Activated naive CD4-positive, alpha-beta T cell treated with anti-CD3 and anti-CD28 coated beads for 36 hours (primary cell): ENCODE measurements around the gene ZNF511. TPM values are rescaled to one million over a fixed set of nuclear protein-coding genes. Genes with fewer than 3 reads are reported as not detected.
A peak's percentile ranks its signal among the peaks of the same experiment; 100 is the strongest.

ENCODE experiments used
- CTCF ChIA-PET: fragments of 350-600 bp; sonication (Branson Sonifier 250); formaldehyde crosslinking; loops from one replicate; lab custom pipeline; 2021; ENCODE audit warnings: antibody characterized with exemption; lab: Charles Lee
- DNase-seq: peaks from one replicate; pipeline ENCODE4 v3.0.0-alpha.2; 2020
- H3K27ac Mint-ChIP-seq: one replicate; pipeline ENCODE4 v1.8.0; 2021; ENCODE audit warnings: mild to moderate bottlenecking, mixed read lengths
- H3K27me3 Mint-ChIP-seq: one replicate; pipeline ENCODE4 v1.8.0; 2021; ENCODE audit warnings: low read depth, mixed read lengths
- H3K36me3 Mint-ChIP-seq: one replicate; pipeline ENCODE4 v1.8.0; 2021; ENCODE audit warnings: low read depth, mixed read lengths
- H3K4me1 Mint-ChIP-seq: one replicate; pipeline ENCODE4 v1.8.0; 2021; ENCODE audit warnings: low read depth, mixed read lengths
- H3K4me3 Mint-ChIP-seq: one replicate; pipeline ENCODE4 v1.8.0; 2021; ENCODE audit warnings: mild to moderate bottlenecking, moderate library complexity, mixed read lengths
- H3K9me3 Mint-ChIP-seq: one replicate; pipeline ENCODE4 v1.8.0; 2021; ENCODE audit warnings: mixed read lengths
- intact Hi-C: fragments of 100-400 bp; cut with micrococcal nuclease; formaldehyde crosslinking; loops from one replicate; pipeline ENCODE4 v1.15.1; 2023
- total RNA-seq, 2 experiments: library from RNA; stranded (reverse); gene quantifications; one replicate each; pipeline ENCODE4 v1.2.3, GENCODE V29; 2021

ZNF511 gene
- total RNA-seq, 2 experiments from 2014 or later, result 37.1 to 39.4 TPM

GRCh38 chr10:133355266-133355665, 46.6 kb downstream of the ZNF511 start:
- Mint-ChIP-seq H3K27me3 (no peaks in the 10 kb centered on the region), H3K27ac (no peak overlapping the region), H3K4me1 (peaks cover 3% of the 10 kb centered on the region), H3K4me3 (no peak overlapping the region), H3K36me3 (peaks cover 4% of the 10 kb centered on the region), H3K9me3 (no peaks in the 10 kb centered on the region)
- intact Hi-C loops, result no loop called here
- CTCF ChIA-PET, result interaction anchor here (1.1 kb wide), 1 partner anchor 26 kb away, joined by 4 read pairs; no protein-coding TSS in a partner anchor
- no peak for DNase-seq

GRCh38 chr10:133355991-133356390, 47.3 kb downstream of the ZNF511 start:
- Mint-ChIP-seq H3K4me1 (peaks cover 3% of the 10 kb centered on the region), H3K27me3 (no peaks in the 10 kb centered on the region), H3K27ac (no peak overlapping the region), H3K4me3 (peak overlapping the region; percentile 55), H3K9me3 (no peaks in the 10 kb centered on the region), H3K36me3 (peaks cover 4% of the 10 kb centered on the region)
- intact Hi-C loops, result no loop called here
- CTCF ChIA-PET, result interaction anchor here (0.8 to 1.1 kb wide), 2 partner anchors 26 kb away, joined by 3 to 4 read pairs; no protein-coding TSS in a partner anchor
- DNase-seq, result no peak

DNA sequence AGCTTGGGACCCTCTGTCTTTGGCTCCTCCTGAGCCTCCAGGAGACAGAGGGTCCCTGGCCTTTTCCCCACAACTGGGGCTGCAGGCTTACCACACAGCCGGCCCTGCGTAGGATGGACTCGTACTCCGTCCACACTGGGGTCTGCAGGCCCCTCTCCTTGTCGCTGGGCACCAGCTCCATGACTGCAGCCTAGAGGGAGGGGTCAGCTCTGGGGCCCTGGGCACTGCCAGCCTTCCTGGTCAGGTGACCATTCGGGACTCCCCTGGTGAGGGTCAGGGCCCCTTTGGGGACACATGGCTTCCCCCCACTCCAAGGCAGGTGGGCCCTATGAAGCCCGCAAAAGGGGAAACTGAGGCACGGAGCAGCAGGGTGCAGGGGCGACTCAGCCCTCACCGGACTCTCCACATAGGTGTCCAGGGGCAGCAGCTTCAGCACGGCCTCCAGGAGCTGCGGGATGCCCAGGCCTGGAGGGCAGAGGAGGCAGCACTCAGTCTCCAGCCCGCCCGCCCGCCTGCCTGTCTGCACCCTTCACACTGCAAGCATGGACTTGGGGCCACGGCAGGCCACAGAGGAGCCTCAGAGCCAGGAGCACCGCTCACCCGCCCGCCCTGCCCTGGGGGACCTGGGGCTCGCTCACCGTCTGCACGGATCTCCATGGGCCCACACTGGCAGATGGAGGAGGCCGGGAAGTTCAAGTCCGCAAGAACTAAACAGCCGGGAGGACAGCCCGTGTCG, 48.0 kb downstream of the ZNF511 start:
- Mint-ChIP-seq H3K4me3 (peak overlapping the region; percentile 77), H3K36me3 (peaks cover 4% of the 10 kb centered on the region), H3K4me1 (peaks cover 3% of the 10 kb centered on the region), H3K27ac (no peak overlapping the region), H3K9me3 (no peaks in the 10 kb centered on the region), H3K27me3 (no peaks in the 10 kb centered on the region)
- CTCF ChIA-PET, result interaction anchor here (0.8 kb wide), 1 partner anchor 27 kb away, joined by 3 read pairs; no protein-coding TSS in a partner anchor
- no peak for DNase-seq
- intact Hi-C loops, result loop anchor here (1.0 kb wide), 4 partner anchors 17 to 38 kb away; partner anchors contain the start of genes ECHS1, MTG1 and PAOX

- peaks cover 4% of the 10 kb centered on the region for H3K36me3 Mint-ChIP-seq
- intact Hi-C loops, result loop anchor here (1.0 kb wide), 5 partner anchors 16 to 95 kb away; partner anchors contain the start of genes ECHS1, MTG1 and PAOX
- no peak within 1 kb of the TSS for H3K27ac Mint-ChIP-seq
- H3K27me3 Mint-ChIP-seq, result no peaks in the 10 kb centered on the region
- CTCF ChIA-PET, result no interaction called here
- peaks cover 3% of the 10 kb centered on the region for H3K4me1 Mint-ChIP-seq
- no peaks in the 10 kb centered on the region for H3K9me3 Mint-ChIP-seq
- peak within 1 kb of the TSS; percentile 77 for H3K4me3 Mint-ChIP-seq
- peak; percentile 75 for DNase-seq
Measured at GRCh38 chr10:133357285-133358161, 48.8 kb downstream of the ZNF511 start, which contains the start of gene FUOM. TSS of gene FUOM (minus strand) at chr10:133358019. CDS start at chr10:133358007, 12 bp downstream.

DNA sequence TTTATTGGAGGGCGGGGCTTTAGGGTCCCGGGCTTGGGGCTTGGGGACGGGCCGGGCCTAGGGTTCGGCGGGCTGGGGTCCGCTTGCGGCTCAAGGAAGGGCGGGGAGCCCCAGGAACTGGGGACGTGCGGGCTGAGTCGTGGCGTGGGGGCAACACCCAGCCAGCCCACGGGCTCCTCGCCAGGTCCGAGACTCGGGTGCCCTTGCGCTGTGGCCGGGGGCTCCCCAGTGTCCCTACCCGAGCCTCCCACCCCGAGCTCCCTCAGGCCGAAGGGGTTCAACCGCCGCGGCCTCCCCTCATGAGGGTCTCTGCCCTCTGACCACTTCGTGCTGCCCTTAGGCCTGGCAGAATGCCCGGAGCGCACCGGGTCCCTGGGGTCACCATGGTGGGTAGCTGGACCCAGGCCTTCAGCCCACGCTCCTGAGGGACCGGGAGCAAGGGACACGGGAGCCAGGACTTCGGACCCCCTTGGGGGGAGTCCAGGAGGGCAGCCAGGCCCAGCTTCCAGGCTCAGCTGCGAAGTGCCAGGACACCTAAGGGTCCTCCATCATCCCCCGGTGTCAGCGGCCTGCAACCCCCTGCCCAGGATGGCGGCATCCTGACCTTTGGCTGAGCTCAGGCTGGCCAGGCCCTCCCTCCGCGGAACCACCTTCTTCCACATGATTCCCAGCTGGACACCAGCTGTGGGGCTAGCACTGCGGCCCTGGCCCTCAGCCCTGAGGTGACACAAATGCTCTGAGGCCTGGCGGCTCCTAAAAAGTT, 49.6 kb downstream of the ZNF511 start:
- CTCF ChIA-PET, result no interaction called here

GRCh38 chr10:133358925-133359310, 50.2 kb downstream of the ZNF511 start:
- CTCF ChIA-PET, result no interaction called here
- Mint-ChIP-seq H3K27me3 (no peaks in the 10 kb centered on the region), H3K27ac (no peak overlapping the region), H3K4me3 (no peak overlapping the region), H3K36me3 (peaks cover 7% of the 10 kb centered on the region), H3K9me3 (no peaks in the 10 kb centered on the region), H3K4me1 (peaks cover 3% of the 10 kb centered on the region)
- intact Hi-C loops, result loop anchor here (1.0 kb wide), 1 partner anchor 97 kb away; no protein-coding TSS in a partner anchor
- no peak for DNase-seq

More for the DNA sequence above, 49.6 kb downstream of the ZNF511 start:
- Mint-ChIP-seq H3K4me1 (peaks cover 3% of the 10 kb centered on the region), H3K9me3 (no peaks in the 10 kb centered on the region), H3K4me3 (no peak overlapping the region), H3K27me3 (no peaks in the 10 kb centered on the region), H3K36me3 (peaks cover 7% of the 10 kb centered on the region), H3K27ac (no peak overlapping the region)
- intact Hi-C loops, result loop anchor here (1.0 kb wide), 1 partner anchor 96 kb away; no protein-coding TSS in a partner anchor
- no peak for DNase-seq

- H3K4me1 Mint-ChIP-seq, result peaks cover 3% of the 10 kb centered on the region
- CTCF ChIA-PET, result no interaction called here
- intact Hi-C loops, result no loop called here
- peaks cover 7% of the 10 kb centered on the region for H3K36me3 Mint-ChIP-seq
- H3K27me3 Mint-ChIP-seq, result no peaks in the 10 kb centered on the region
- no peak overlapping the region for H3K27ac Mint-ChIP-seq
- DNase-seq, result peak; percentile 24
- no peaks in the 10 kb centered on the region for H3K9me3 Mint-ChIP-seq
- no peak overlapping the region for H3K4me3 Mint-ChIP-seq
Measured at GRCh38 chr10:133359554-133359971, 50.8 kb downstream of the ZNF511 start.

DNA sequence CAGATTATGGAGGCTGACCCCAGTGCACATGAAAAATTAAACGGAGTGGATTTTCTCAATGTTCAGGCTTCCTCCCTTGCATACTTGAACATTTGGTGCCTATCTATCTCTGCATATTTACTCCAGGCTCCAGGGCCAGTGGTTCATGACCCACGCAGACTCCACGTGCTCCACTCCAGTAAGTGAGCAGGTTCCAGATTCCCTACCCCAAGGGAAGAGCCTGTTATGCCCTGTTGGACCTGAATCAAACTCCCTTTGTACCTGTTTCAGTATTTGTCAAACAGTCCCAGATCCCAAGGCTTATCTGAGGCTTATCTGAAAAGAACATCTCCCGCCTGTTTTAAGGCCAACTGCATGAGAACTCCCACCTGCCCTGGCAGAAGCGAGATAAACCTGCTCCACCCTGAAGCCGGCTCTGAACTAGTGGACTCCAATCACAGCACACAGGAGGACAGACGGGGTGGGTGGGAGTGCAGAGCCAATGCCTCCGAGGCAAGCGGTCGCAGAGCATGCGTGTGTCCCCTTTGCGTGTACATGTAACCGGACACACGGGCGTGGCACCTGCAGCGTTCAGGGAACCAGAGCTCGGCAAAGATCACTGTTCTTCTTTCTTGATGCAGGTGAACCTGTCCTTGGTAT, 51.4 kb downstream of the ZNF511 start:
- no peaks in the 10 kb centered on the region for H3K9me3 Mint-ChIP-seq
- H3K27me3 Mint-ChIP-seq, result no peaks in the 10 kb centered on the region
- DNase-seq, result no peak
- H3K36me3 Mint-ChIP-seq, result peaks cover 7% of the 10 kb centered on the region
- CTCF ChIA-PET, result no interaction called here
- no peak overlapping the region for H3K4me3 Mint-ChIP-seq
- intact Hi-C loops, result no loop called here
- H3K27ac Mint-ChIP-seq, result no peak overlapping the region
- peaks cover 3% of the 10 kb centered on the region for H3K4me1 Mint-ChIP-seq

- Mint-ChIP-seq H3K27me3 (no peaks in the 10 kb centered on the region), H3K4me3 (no peak overlapping the region), H3K9me3 (no peaks in the 10 kb centered on the region), H3K36me3 (peaks cover 4% of the 10 kb centered on the region), H3K27ac (no peak overlapping the region), H3K4me1 (peaks cover under 1% of the 10 kb centered on the region)
- intact Hi-C loops, result no loop called here
- no peak for DNase-seq
- CTCF ChIA-PET, result interaction anchor here (0.9 to 1.2 kb wide), 2 partner anchors 32 to 42 kb away, joined by 3 to 4 read pairs; no protein-coding TSS in a partner anchor
Measured at GRCh38 chr10:133361227-133361626, 52.5 kb downstream of the ZNF511 start.

DNA sequence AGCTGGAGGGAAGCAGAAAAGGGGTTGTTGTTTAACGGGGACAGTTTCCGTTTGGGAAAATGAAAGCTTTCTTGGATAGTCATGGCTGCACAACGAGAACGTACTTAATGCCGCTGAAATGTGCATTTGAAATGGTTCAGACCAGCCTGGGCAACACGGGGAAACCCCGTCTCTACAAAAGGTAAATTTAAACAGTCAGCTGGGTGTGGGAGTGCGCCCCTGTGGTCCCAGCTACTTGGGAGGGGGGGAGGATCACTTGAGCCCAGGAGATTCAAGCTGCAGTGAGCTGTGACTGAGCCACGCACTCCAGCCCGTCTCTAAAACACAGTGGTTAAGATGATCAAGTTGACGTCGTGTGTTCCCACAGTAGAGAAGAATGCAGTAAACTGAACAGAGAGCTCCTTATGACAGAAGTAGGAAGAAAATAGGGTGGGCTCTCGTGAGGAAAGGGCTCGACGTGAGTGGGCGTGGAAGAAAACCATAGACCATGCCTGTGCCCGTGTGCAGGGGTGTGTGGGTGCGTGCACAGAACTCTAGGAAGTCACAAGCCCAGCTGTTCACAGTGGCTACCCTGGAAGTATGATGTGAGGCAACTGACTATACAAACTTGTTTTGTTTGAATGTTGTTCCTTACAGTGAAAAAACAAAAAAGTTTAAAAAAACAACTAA, 53.2 kb downstream of the ZNF511 start:
- Mint-ChIP-seq H3K27ac (no peak overlapping the region), H3K36me3 (peaks cover 3% of the 10 kb centered on the region), H3K4me3 (no peak overlapping the region), H3K4me1 (no peaks in the 10 kb centered on the region), H3K9me3 (no peaks in the 10 kb centered on the region), H3K27me3 (no peaks in the 10 kb centered on the region)
- CTCF ChIA-PET, result interaction anchor here (0.9 to 1.2 kb wide), 2 partner anchors 33 to 43 kb away, joined by 3 to 4 read pairs; no protein-coding TSS in a partner anchor
- intact Hi-C loops, result no loop called here
- no peak for DNase-seq
